Activated T-cell treated with anti-CD3 and anti-CD28 coated beads, Interleukin-2, amount 50 U/mL, for 4 hours (primary cell): ENCODE results near the gene CLDN25. TPM values are rescaled to one million over a fixed set of nuclear protein-coding genes. Genes with fewer than 3 reads are reported as not detected.

Source experiments
- total RNA-seq, 3 donors: library from RNA; stranded (reverse); gene quantifications; one replicate each; pipeline ENCODE4 v1.2.1, GENCODE V29; 2021

CLDN25 gene
- total RNA-seq, 3 donors from 2014 or later, result not detected

Other genes with a start within 250 kb of the CLDN25 start
- under 1 TPM; 0.30 to 0.55 (median 0.30) TPM for gene TMPRSS5, start 73.5 kb upstream of the CLDN25 start, total RNA-seq
- 10 to 100 TPM; 19.8 to 20.6 (median 20.1) TPM for gene ZW10, start 6.1 kb upstream of the CLDN25 start, total RNA-seq
- 1 to 10 TPM; 3.7 to 4.8 (median 4.4) TPM for gene USP28, start 95.8 kb downstream of the CLDN25 start, total RNA-seq
- gene HTR3B, start 125.0 kb downstream of the CLDN25 start, total RNA-seq, result not detected
- not detected for gene HTR3A, start 195.3 kb downstream of the CLDN25 start, total RNA-seq